ENCODE data around the gene PXDC1.

The PXDC1 gene

GRCh38 chr6:3735029-3735605 lies 16.4 kb downstream of the PXDC1 start:
- H3K79me2 ChIP-seq (ENCODE audit: insufficient read depth, low read length) = no peaks in the 10 kb centered on the region
- H3F3A ChIP-seq (ENCODE audit: low read depth) = no peaks in the 10 kb centered on the region
- no peaks in the 10 kb centered on the region for H3K9me2 ChIP-seq (replicated peaks; ENCODE audit: low read depth, low read length)
- TF ChIP-seq EZH2phosphoT487 (IDR thresholded peaks at IDR 0.05; ENCODE audit: borderline replicate concordance) = no peak
- TF ChIP-seq, protein P1, sequence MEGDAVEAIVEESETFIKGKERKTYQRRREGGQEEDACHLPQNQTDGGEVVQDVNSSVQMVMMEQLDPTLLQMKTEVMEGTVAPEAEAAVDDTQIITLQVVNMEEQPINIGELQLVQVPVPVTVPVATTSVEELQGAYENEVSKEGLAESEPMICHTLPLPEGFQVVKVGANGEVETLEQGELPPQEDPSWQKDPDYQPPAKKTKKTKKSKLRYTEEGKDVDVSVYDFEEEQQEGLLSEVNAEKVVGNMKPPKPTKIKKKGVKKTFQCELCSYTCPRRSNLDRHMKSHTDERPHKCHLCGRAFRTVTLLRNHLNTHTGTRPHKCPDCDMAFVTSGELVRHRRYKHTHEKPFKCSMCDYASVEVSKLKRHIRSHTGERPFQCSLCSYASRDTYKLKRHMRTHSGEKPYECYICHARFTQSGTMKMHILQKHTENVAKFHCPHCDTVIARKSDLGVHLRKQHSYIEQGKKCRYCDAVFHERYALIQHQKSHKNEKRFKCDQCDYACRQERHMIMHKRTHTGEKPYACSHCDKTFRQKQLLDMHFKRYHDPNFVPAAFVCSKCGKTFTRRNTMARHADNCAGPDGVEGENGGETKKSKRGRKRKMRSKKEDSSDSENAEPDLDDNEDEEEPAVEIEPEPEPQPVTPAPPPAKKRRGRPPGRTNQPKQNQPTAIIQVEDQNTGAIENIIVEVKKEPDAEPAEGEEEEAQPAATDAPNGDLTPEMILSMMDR (conservative IDR thresholded peaks at IDR 0.05; ENCODE audit: low read length) = no peak
- no peaks in the 10 kb centered on the region for H3K36me3 ChIP-seq (ENCODE audit: insufficient read depth, low read length)
- no peaks in the 10 kb centered on the region for H3K9me3 ChIP-seq (ENCODE audit: insufficient read depth, low read depth, low read length)
- H3K9ac ChIP-seq (ENCODE audit: low read depth, low read length, poor library complexity, severe bottlenecking) = no peak overlapping the region
- no peak overlapping the region for H2AFZ ChIP-seq (ENCODE audit: low read length)
- no peak overlapping the region for H3K4me2 ChIP-seq (ENCODE audit: low read depth, low read length, poor library complexity, severe bottlenecking)
- H3K4me3 ChIP-seq (ENCODE audit: low read length, poor library complexity, severe bottlenecking) = no peak overlapping the region
- no peaks in the 10 kb centered on the region for H4K20me1 ChIP-seq (ENCODE audit: insufficient read depth, low read length, poor library complexity, severe bottlenecking)
- H3K27me3 ChIP-seq (ENCODE audit: insufficient read depth, low read length, poor library complexity, severe bottlenecking) = no peaks in the 10 kb centered on the region
- peaks cover 13% of the 10 kb centered on the region for H3K4me1 ChIP-seq (ENCODE audit: insufficient read depth, low read length, poor library complexity, severe bottlenecking)

DNA sequence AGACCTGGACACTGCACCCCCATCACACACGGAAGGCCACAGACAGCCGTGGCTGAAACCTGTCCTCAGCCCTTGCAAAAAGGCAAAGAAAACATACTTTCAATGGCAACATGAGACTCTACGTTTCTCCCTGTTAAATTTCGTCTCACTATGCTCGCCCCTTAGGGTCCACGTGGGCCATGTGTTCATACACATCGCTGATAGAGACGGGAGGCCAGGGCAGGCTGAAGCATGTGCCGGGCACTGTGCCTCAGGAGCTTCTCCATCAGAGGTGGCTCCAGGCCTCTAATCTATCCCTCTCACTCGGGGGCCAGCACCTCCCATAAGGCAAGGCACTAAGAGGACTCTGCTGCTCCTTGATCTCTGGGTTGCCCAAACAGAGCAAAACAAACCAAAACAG lies 17.5 kb downstream of the PXDC1 start:
- H3K79me2 ChIP-seq (ENCODE audit: insufficient read depth, low read length) = no peaks in the 10 kb centered on the region
- H3K4me1 ChIP-seq (ENCODE audit: insufficient read depth, low read length, poor library complexity, severe bottlenecking) = peaks cover 13% of the 10 kb centered on the region
- TF ChIP-seq EZH2phosphoT487 (IDR thresholded peaks at IDR 0.05; ENCODE audit: borderline replicate concordance) = no peak
- TF ChIP-seq, protein P1 (conservative IDR thresholded peaks at IDR 0.05; ENCODE audit: low read length) = no peak
- no peaks in the 10 kb centered on the region for H4K20me1 ChIP-seq (ENCODE audit: insufficient read depth, low read length, poor library complexity, severe bottlenecking)
- H2AFZ ChIP-seq (ENCODE audit: low read length) = no peak overlapping the region
- H3K27me3 ChIP-seq (ENCODE audit: insufficient read depth, low read length, poor library complexity, severe bottlenecking) = no peaks in the 10 kb centered on the region
- no peak overlapping the region for H3K9ac ChIP-seq (ENCODE audit: low read depth, low read length, poor library complexity, severe bottlenecking)
- H3K4me3 ChIP-seq (ENCODE audit: low read length, poor library complexity, severe bottlenecking) = no peak overlapping the region
- no peaks in the 10 kb centered on the region for H3K36me3 ChIP-seq (ENCODE audit: insufficient read depth, low read length)
- H3K9me3 ChIP-seq (ENCODE audit: insufficient read depth, low read depth, low read length) = no peaks in the 10 kb centered on the region
- no peaks in the 10 kb centered on the region for H3F3A ChIP-seq (ENCODE audit: low read depth)
- H3K9me2 ChIP-seq (replicated peaks; ENCODE audit: low read depth, low read length) = no peaks in the 10 kb centered on the region
- H3K4me2 ChIP-seq (ENCODE audit: low read depth, low read length, poor library complexity, severe bottlenecking) = no peak overlapping the region

- Histone ChIP-seq H3K4me2 (ENCODE audit: low read depth, low read length, poor library complexity, severe bottlenecking) (no peak overlapping the region), H3K9me3 (ENCODE audit: insufficient read depth, low read depth, low read length) (no peaks in the 10 kb centered on the region), H3K27me3 (ENCODE audit: insufficient read depth, low read length, poor library complexity, severe bottlenecking) (no peaks in the 10 kb centered on the region), H2AFZ (ENCODE audit: low read length) (no peak overlapping the region), H3K79me2 (ENCODE audit: insufficient read depth, low read length) (no peaks in the 10 kb centered on the region), H4K20me1 (ENCODE audit: insufficient read depth, low read length, poor library complexity, severe bottlenecking) (no peaks in the 10 kb centered on the region), H3F3A (ENCODE audit: low read depth) (no peaks in the 10 kb centered on the region), H3K9ac (ENCODE audit: low read depth, low read length, poor library complexity, severe bottlenecking) (no peak overlapping the region), H3K4me1 (ENCODE audit: insufficient read depth, low read length, poor library complexity, severe bottlenecking) (peaks cover 13% of the 10 kb centered on the region), H3K9me2 (replicated peaks; ENCODE audit: low read depth, low read length) (no peaks in the 10 kb centered on the region), H3K36me3 (ENCODE audit: insufficient read depth, low read length) (no peaks in the 10 kb centered on the region), H3K4me3 (ENCODE audit: low read length, poor library complexity, severe bottlenecking) (no peak overlapping the region)
- TF ChIP-seq, protein P1 (conservative IDR thresholded peaks at IDR 0.05; ENCODE audit: low read length) = no peak
- no peak for TF ChIP-seq EZH2phosphoT487 (IDR thresholded peaks at IDR 0.05; ENCODE audit: borderline replicate concordance)
These were observed 18.1 kb downstream of the PXDC1 start for GRCh38 chr6:3733321-3733925.

All from Loucy (cell line).